LHCN-M2 (cell line): ENCODE data around the gene GRK3. TPM values are rescaled to one million over a fixed set of nuclear protein-coding genes. Genes with fewer than 3 reads are reported as not detected.
"Not testable (repeated sequence)": the region's sequence is repeated elsewhere in the genome, so short reads cannot be mapped to it uniquely, and the experiment has no call there.

Experiments
- DNase-seq: peaks from one replicate; pipeline ENCODE4 v3.0.0-alpha.2; 2012; ENCODE audit warnings: low read depth
- polyA plus RNA-seq: library from polyadenylated mRNA; unstranded; fragments of >200 nt; gene quantifications from one replicate; pipeline ENCODE4 v1.2.1, GENCODE V29; 2012; ENCODE audit warnings: missing spikeins
- total RNA-seq: library from RNA; depleted of rRNA; stranded (reverse); fragments of >200 nt; gene quantifications from 2 replicates; pipeline ENCODE4 v1.2.3, GENCODE V29; 2014; rRNA removed

The GRK3 gene
- 2.9 and 3.2 TPM in 2 replicates for total RNA-seq
- polyA plus RNA-seq: 1.9 TPM

DNA sequence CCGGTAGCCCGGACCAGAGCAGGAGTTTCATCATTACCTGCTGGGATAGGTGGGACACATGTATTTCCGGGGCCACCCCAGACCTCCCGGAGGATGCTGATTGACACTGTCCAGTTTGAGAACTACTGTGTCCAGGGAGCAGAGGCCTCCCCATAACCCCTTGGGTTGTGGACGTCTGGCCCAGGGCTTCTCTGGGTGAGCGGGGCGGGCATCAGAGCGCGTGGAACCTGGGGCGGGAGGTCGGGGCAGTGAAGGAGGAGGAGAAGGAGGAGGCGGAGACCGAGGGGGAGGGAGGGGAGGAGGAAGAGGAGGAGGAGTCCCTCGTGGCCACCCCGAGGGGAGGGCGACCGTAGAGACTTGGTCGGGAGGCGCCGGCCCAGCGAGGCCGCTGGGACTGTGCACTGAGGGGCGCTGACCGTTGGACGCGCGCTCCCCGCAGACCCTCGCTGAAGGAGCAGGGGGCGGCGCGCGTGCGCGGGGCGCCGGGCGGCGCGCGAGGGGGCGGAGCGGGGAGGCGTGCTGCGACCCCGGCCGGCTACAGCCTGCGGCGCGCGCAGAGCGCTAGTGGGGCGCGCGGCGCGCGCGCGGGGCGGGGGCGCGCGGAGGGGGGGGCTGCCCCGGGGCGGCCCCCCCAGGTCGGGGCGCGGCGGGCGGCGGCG lies at the start of gene GRK3:
TSS of gene GRK3 (plus strand) at position 356 of the 659 bp plus-strand sequence. CDS start 366 bp downstream, outside the sequence.
- DNase-seq: peak; percentile 41

DNA sequence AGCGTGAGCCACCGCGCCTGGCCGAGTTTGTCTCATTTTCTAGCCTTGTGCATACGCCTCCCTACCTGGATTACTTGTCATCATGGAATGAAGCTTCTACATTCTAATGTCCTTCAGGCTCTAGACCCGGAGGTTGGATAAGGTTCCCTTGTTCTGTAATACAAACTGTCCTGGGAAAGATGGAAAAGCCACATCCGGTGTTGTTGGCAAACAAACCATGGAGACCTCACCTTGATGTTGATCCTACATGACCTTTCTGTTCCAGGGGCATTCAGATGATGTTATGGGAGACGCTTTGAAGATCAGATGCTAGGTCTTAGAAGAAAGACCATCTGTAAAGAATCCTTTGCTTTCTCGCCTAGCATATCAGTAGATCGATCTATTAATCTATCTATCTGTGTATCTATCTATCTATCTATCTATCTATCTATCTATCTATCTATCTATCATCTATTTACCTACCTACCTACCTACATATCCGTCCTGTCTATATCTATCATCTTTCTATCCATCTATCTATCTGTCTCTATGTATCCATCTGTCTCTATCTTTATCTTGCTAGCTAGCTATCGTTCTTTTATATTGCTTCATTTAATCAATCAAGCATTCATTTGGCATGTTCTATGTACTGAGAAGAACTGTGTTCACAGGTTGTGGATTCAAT lies 46.3 kb upstream of the GRK3 start:
- DNase-seq: no peak

DNA sequence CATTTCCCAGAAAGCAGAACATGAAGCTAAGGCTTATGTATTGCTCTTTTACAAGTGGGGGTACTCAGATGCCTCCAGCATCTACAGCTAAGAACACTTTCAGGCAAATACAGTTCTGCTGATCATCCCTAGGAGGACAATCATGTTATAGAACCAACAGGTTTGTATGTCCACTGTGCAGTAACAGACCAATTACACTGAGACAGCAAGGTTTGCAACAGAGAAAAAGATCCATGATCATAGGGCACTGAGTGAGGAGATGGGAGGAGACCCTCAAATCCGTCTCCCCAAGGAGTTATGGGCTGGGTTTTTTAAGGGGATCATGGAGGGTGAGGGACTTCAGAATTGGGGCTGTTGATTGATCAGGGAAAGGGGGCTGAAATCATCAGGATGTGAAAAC lies 39.1 kb upstream of the GRK3 start:
- no peak for DNase-seq

GRCh38 chr22:25525804-25526584 lies 38.5 kb upstream of the GRK3 start:
- DNase-seq: peak; percentile 12

DNA sequence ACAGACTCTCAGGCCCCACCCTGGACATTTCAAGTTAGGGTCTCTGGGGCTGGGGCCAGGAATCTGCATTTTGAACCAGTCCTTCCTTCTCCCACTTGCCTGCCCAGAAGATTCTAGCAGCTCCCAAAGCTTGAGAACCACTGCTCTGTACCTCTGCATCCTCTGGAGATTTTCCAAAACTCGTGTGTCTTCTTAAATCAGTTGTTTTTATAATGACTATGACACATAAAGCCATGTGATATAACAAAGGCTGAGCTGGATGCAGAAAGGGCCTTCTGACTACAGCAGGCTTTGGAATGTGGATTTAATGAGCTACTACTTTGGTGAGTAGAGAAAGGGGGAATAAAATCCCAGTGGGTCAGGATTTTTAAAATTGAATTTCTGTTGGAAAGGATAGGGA lies 37.5 kb upstream of the GRK3 start:
- DNase-seq: peak; percentile 73

DNA sequence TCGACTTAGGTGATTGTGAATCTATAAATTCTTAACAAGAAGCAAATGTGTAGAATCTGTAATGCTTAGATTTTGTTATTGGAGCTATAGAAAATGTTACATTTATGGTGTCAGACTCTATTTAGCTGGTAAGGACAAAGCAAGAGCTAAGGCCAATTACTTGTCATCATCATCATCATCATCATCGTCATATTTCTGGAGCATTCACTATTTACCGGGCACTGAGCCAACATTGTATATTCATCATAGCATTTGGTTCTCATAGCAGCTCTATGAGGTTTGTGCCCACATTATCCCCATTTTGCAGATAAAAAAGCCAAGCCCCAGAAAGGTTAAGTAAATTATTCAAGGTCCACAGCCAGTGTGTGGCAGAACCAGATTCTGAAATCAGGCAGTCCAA lies 36.4 kb upstream of the GRK3 start:
- DNase-seq: peak; percentile 17

- DNase-seq: not testable (repeated sequence)
Observed at GRCh38 chr22:25529059-25529458, 35.4 kb upstream of the GRK3 start.

DNA sequence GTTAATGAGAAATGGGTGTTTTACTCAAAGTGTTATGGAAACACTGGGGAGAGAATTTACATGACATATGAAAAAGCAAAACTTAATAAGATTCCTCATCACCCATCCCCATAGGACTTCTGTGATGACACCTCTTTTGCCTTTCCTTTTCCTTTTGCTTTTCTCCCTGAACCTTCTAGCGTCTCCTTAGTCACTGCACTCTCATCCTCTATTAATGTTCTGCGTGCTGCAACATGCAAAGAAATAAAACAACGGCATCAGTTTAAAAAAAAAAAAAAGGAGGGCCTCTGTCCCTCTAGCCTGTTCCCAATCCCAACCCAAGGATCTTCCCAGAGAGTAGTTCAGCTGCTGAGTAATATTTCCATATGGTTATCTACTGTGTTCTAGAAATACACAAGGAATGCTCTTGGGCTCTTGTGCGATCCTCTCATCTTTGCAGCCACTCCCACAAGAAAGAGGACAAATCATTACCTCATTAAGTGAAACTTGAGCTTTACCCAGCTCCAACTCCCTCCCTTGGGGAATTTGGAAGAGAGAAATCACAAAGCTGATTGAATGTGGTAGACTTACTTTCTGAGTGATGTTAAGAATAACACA lies 34.8 kb upstream of the GRK3 start:
- DNase-seq: not testable (repeated sequence)

DNA sequence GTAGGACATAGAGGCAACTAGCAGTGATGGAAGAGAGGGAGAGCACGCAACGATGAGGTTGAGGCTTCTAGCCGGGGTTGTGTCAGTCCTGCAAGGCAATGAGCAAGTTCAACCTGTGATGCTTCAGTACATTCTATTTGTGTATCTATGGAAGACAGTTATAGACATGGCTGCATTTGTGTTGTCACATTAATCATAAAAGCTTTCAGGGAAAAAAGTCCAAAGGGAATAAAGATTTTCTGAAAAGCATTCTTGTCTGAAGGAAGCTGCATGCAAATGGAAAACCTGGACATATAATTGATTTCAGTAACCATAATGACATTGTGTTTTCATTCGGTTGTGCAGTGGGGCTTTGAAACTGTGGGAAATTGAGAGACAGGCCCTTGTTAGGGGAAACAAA lies 32.8 kb upstream of the GRK3 start:
- DNase-seq: not testable (repeated sequence)

DNA sequence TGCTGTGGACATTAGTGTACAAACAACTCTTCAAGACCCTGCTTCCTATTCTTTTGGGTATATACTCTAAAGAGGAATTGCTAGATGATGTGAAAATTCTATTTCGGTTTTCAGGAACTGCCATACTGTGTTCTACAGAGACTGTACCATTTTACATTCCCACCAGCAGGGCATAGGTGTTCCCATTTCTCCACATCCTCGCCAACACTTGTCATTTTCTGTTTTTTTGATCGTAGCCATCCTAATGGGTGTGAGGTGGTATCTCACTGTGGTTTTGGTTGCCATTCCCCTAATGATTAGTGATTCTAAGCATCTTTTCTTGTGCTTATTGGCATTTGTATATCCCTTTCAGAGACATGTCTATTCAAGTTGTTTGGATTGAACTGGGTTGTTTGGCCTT lies 29.8 kb upstream of the GRK3 start:
- no peak for DNase-seq

- peak; percentile 24 for DNase-seq
Observed at GRCh38 chr22:25536589-25536988, 27.9 kb upstream of the GRK3 start.

- DNase-seq: no peak
Observed at GRCh38 chr22:25540166-25540907, 24.1 kb upstream of the GRK3 start.

DNA sequence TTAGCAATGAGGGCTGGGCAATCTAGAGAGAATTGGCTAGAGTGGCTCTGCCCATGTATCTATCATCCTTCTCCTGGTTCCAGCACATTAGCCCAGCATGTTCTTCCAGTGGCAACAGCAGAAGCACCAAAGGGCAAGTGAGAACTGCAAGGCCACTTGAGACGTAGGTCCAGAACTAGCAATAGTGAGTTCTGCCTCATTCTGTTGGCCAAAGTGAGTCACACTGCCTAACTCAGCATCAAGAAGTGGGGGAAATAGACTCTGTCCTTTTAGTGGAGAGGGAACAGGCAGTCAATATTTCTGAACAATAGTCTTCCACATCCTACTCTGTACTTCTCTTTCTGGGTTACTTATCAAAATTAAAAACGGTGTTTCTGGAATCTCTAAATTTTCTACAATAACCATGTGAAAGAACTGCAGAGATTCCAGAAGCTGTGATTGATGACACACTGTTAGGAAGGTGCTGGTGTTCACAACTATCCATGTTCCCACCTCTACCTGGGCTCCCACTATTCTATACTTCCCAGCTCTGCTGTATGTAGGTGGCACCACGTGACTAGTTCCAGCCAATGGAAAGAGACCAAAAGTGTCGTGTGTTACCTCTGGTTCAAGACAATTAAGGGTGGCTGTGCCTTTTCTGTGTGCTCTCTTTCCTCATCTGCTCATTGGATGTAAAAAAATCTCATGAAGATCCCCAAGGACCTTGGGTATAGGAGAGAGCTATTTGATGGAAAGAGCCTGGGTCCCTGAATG lies 23.4 kb upstream of the GRK3 start:
- DNase-seq: no peak

DNA sequence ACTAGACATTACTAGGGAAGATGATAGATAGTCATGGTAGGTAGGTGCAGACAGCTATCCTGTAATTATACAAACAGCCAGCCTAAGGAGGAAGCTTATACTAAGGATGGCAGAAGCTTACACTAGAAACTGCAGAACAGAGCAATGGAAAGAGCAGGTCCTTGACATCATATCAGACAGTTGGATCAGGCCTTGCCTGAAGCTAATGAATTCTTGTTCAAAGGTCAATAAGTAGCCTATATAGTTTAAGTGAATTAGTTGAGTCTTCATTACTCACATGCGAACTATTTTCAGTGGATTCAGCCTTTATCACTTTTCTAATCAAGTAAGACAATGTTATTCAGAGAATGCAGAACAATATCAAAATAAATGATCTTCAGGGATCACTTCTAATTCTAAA lies 22.3 kb upstream of the GRK3 start:
- no peak for DNase-seq

DNA sequence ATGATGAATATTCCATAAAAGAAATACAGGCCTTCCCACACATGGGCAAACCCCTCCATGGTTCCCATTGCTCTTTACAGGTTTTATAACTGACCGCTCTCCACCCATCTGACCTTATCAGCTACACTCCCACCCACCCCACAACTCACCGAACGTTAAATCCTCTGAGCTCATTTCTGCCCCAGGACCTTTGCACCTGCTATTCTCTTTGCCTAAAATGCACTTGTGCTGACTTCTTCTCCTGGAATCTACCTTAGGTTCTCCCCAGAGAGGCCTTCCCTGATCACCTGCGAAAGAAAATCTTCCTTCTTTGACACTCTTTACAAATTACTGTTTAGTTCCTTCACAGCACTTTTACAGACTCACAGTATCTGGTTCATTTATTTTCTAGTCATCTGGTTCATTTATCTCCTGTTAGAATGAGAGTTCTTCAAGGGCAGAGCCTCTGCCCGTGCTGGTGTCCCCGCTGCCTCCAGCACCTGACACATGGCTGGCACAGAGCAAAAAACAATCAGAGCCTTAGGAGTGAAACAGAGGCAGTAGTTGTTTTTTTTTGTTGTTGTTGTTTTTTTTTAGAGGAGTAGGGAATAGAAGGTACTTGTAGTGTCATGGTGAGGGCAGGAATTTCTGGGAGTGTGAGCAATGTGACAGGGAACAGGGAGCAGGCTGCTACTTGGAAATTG lies 21.6 kb upstream of the GRK3 start:
- no peak for DNase-seq

GRCh38 chr22:25545146-25545545 lies 19.3 kb upstream of the GRK3 start:
- no peak for DNase-seq

DNA sequence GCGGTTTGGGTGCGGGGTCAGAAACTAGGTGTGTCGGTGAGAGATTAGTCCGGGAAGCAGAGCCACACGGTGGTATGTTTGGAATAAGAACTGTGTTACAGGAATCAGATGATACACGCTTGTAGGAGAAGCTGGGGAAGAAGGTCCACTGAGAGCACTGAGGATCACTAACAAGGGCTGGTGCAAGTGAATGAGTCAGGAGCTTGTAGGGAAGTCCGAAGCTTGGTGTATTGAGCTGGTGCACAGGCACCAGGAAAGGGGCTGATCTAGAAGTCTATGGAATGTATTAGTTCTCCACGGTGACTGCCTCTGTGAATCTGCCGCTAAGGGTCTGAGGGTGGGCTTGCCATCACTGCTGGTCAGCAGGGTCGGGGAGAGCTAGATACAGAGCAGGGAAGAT lies 18.8 kb upstream of the GRK3 start:
- no peak for DNase-seq

DNA sequence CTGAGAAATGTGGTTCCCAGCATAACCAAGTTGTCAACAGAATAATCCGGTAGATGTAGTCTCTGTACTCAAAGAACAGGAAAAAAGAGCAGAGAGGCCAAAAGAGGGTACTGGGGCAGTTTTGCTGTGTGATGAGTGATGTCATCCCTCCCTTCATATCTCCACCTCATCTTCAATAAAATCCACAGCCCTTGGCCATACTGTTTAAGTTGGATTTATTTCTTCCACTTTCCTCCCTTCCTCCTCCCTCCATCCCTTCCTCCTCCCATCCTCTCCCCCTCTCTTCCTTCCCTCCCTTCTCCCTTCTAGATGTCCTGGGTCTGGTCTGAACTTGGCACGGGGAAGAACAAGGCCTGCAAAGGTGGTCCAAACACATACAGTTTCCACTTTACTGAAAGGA lies 18.2 kb upstream of the GRK3 start:
- no peak for DNase-seq

- no peak for DNase-seq
Observed at GRCh38 chr22:25546751-25547150, 17.7 kb upstream of the GRK3 start.

DNA sequence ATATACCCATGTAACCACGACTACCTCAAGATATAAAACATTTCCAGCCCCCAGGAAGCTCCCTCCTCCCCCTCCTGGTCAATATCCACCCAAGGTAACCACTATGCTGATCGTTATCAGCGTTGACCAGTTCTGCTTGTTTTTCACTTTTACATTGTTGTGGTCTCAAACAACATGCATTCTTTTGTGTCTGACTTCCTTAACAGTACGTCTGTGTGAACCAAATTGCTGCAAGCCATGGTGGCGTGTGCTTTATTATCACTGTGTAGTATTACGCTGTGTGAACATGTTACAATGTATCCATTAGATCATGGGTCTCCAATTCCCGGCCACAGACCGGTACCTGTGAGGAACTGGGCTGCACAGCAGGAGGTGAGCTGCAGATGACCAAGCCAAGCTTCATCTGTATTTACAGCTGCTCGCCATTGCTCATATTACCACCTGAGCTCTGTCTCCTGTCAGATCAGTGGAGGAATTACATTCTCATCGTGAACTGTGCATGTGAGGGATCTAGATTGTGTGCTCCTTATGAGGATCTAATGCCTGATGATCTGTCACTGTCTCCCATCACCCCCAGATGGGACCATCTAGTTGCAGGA lies 15.5 kb upstream of the GRK3 start:
- DNase-seq: no peak
